Germinal center (tissue), 1 donor: ENCODE measurements around the gene NFIL3.
A peak's percentile ranks its signal among the peaks of the same experiment; 100 is the strongest.
"Not testable (repeated sequence)": the region's sequence is repeated elsewhere in the genome, so short reads cannot be mapped to it uniquely, and the experiment has no call there.

ENCODE experiments used
- DNase-seq: peaks from one replicate; pipeline ENCODE4 v3.0.0; 2012; ENCODE audit warnings: mixed read lengths, low spot score

The NFIL3 gene

DNA sequence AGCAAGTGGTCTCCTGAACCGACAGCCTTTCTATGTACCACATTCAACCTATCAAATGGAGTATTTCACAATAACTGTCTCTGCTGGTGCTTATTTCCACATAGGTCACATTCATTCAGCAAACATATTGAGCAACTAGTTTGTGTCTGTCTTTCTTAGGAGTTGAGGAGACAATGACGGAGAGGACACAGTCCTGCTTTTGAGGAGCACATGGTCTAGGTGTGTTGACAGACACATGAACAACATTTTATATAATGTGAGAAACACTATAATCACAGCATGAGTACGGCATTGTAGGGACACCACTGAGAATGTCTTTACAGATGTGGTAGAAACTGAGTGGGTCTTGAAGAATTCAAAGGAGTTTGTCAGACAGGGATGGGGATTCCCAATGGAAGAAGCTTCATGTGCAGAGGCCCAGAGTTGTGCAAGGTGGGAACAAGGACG is 28.5 kb downstream of the NFIL3 start:
- DNase-seq = no peak

DNA sequence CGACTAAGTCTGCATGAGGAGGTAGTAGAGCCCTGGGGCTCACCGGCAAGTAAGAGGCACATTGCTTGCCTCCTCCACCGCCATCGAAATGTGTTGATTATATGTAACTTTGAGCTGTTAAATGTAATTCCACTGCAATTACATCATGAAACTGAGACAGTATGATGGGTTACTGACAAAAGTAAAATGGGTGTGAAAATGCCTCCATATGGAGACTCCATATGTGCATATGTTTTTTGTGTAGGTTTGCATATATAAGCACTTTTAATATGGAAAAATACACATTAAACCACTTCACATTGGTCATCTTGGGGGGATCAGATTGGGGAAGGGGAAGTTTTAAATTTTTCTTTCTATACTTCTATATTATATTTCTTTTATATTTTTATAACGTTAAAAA is 29.8 kb downstream of the NFIL3 start:
- DNase-seq = no peak

DNA sequence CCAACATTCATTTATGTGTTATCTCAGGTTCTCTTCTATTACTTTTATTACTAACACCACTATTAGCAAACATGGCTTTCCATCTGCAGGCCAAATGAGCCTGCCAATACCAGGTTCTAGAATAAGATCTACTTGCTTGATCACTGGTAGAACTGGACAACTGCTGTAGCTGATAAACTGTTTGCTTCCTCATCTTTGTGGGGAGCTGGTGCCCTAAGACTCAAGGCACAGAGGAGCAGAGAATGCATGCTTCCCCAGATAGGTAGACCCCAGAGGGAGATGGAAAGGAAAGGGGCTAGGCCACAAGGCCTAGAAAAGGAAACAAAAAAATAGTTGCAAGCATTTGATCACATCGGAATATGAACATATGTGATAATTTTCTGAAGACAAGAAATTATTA is 31.2 kb downstream of the NFIL3 start:
- DNase-seq = no peak

DNA sequence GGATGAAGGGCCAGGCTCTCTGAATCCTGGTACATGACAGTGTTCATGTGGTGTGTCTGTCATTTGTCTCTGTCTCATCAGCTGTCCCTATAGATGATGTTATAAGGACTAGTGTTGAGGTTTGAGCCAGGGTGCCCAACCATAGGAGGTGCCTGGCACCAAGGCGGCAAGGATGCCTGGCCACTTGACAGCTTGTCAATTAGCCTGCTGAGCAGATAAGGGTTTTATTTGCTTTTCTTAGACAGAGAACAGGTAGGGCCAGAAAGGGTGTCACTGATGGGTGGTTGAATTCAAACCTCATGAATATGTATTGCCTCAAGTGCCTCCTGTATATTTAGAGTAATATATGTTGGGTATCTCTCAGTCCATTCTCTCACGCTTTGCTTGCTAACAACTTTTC is 31.8 kb downstream of the NFIL3 start:
- DNase-seq = no peak

GRCh38 chr9:91391412-91391811 is 32.2 kb downstream of the NFIL3 start:
- no peak for DNase-seq

GRCh38 chr9:91389686-91390085 is 33.9 kb downstream of the NFIL3 start:
- not testable (repeated sequence) for DNase-seq

DNA sequence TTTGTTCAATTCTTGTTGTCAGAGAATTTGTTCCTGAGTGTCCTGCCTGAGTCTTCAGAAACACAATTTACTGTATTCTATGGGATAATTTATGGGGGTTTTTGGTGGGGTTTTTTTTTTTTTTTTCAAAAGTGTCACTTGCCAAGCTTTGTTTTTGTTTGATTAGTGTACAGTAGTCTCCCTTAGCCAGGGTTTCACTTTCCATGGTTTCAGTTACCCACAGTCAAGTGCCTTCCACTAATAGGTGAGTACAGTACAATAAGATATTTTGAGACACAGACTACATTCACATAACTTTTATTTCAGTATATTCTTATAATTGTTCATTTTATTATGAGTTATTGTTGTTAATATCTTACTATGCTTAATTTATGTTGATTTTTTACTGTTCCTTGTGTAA is 36.9 kb downstream of the NFIL3 start:
- DNase-seq = no peak

DNA sequence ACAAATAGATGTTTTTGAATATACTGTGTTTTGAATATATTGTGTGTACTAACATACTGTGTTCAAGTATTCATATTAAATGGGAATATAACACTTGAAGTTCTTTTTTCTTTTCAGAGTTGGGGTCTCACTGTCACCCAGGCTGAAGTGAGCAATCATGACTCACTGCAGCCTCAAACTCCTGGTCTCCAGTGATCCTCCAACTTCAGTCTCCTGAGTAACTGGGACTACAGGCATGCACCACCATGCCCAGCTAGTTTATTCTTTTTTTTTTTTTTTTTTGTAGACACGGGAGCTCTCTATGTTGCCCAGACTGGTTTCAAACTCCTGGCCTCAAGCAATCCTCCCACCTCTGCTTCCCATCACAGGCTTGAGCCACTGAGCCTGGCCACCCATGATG is 38.7 kb downstream of the NFIL3 start:
- DNase-seq = no peak

GRCh38 chr9:91383577-91383976 is 40.1 kb downstream of the NFIL3 start:
- no peak for DNase-seq

DNA sequence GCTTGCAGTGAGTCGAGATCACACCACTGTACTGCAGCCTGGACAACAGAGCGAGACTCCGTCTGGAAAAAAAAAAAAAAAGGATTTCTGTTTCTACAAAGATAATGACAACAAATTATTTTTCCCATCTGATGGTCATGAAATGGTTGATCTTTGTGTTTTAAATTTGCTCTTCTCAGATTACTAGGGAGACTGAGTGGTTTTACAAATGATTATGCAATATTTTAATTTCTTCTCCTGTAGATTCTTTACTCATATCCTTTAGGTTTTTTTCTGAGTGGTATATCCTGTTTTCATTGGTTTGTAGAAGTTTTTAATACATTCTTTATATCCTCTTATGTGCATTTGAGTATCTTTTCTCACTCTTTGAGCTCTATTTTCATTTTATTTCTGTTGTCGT is 41.3 kb downstream of the NFIL3 start:
- DNase-seq = no peak

GRCh38 chr9:91379426-91379825 is 44.2 kb downstream of the NFIL3 start:
- DNase-seq = no peak

DNA sequence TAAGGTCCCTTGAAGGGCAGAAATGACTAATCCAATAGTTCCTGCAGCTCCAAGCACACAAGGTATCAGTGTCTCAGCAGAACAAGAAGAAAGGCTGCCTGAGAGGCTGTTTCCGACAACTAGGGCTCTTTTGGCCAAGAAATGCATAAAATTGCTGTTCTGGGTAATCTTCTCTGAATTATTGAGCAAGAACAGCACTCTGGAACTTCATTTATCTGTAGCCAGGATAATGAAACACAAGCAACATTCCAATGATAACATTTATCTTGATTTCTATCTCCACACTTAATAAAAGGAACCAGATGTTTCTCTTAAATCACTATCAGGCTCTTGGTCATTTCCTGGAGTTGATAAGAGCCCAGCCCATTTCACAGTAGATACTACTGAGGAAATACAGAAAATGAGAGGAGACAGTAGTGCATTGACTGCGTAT is 44.9 kb downstream of the NFIL3 start:
- DNase-seq = no peak

- DNase-seq = not testable (repeated sequence)
Measured at GRCh38 chr9:91378054-91378453, 45.6 kb downstream of the NFIL3 start.

DNA sequence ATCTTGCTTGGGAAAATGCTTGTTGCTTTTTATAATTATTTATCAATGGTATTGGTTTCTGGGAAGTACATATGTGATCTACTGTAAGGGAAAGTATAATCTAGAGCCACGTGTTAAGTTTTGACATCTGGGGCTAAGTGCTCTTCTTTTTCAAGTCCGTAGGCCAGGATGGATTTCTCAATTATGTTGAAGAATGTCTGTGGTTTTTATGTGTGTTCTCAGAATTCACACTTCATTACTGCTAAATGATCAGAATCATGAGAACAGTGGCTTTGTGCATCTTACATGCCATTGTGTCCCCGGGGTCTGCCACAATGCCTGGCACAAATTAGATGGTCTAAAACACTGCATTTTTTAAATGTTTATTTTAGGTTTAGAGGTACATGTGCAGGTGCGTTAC is 47.4 kb downstream of the NFIL3 start:
- no peak for DNase-seq

DNA sequence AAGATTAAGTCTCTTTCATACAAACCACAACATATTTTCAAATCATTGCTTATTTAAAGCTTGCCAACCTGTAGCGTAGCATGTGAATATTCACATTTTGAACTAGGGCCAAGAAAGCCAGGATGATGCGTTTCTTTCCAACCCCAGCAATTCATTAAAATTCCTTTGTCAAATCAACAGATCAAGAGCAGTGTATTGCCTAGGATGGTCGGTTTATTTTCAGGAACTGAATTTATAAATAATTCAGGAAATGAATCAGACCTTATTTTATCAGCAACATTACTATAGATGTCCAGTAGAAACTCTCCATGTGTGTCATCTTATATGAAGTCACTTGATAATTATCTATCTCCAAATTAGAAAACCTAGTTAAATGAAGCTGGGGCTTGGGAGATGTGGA is 48.7 kb downstream of the NFIL3 start:
- DNase-seq = no peak

GRCh38 chr9:91371894-91372293 is 51.7 kb downstream of the NFIL3 start:
- DNase-seq = no peak

- not testable (repeated sequence) for DNase-seq
Measured at GRCh38 chr9:91370006-91370405, 53.6 kb downstream of the NFIL3 start.

- no peak for DNase-seq
Measured at GRCh38 chr9:91364702-91365101, 58.9 kb downstream of the NFIL3 start.

DNA sequence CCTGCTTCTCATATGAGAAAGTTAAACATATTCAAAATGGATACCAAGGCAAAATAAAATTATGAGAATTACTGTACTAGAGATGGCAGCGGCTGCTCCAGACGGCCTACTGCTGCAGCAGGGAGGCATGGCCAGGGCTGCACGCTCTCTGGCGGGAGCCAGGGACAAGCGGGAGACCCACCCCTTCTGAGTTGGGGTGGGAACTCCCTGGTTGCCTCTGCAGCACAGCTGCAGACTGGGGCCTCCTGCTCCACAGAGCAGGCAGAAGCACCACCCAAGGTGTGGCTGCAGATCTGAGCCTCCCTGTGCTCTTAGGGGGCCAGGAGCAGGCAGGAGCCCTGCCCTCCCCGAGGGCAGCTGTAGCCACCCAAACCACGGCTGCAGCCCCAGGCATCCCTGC is 59.6 kb downstream of the NFIL3 start:
- no peak for DNase-seq

DNA sequence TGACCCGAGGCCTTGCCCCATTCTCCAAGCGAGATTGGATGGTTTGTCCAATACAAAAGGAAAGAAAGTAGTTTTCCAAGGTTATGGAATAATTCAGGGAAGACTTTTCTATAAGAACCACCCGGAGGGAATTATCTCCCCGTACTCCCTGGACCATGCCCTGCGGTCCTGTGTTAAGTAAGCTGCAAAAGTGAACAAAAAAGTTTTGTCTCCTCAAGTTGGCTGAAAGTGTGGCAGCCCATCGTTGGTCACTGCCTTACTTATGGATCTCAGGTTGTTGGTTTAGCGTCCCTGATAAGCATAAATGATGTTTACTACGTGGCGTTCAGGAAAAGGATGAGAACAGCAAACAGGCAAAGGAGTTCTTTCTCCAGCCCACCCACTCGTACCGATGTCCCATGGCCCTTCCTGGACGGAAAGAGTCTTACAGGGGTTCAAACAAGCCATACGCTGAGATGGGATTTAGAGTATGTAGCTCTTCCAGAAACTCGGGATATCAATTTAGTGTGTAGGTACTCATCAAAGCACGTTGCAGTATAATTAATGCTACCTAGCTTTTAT is 61.5 kb downstream of the NFIL3 start:
- DNase-seq = no peak

DNA sequence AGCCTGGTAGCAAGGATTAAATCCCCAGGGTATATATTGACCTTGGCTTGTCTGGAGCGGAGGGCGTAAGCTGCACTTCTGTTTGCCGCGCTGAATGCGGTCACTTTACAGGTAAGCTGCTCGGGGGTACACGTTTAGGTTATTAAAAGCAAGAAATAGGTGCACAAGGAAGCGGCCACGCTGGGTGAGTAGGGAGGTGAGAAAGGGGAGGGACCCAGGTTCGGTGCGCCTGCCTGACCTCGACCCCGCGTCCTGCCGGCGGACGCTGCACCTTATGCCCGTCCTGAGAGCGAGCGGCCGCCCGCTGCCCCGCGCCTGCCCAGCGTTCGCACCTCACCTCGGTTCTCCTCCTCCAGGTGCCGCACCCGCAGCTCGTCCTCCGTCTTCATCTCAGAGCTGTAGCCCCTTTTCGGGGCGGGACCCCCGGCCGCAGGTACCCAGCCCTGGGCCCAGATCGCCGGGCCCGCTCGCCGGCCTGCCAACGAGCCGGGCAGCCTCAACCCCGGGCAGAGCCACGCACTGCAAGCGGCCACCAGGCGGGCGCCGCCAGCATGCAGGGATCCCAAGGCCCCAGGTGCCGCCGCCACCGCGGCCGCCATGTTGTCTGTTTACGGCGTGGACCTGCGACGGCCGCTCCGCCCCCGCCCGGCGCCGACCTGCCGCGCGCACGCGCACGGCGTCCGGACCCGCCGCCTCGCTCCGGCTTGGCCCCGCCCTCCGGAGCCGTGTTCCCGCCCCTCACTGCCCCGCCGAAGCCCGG is 62.2 kb downstream of the NFIL3 start, which contains the start of gene AUH:
Gene AUH (minus strand): TSS at position 628 of the 760 bp plus-strand sequence. CDS start 29 bp downstream, at position 599.
- DNase-seq = peak; percentile 95

DNA sequence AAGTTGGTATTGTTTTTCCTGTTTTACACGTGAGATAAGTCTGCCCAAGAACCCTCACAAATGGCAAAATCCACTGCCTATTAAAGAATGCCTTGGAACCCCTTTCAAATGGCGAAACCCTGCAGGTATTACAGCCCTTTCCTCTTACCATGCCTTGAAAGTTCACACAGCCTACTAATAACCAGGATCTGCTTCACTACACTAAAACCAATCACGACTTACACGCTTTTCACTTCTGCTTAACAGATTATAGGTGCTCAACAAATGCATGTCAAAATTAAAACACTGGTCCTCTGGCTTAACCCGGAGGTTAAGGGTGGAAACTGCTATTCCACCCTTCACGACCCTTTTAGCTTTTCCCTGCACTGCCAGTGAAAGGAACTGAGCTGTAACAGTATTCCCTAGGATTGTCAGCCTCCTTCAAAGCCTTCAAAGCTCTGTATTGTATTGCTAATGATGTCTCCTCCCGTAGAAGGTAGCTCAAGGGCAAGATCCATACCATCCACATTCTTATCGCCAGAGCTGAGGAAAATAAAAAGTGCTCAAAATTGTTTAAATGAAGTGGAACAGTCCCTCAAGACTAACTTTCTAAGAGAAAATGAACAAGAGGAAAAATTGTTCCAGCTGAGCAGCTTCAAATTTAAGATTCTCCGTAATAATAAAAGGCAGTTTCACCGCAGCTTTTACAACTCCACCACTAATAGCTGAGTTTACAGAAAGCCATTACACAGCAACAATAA is 62.9 kb downstream of the NFIL3 start:
- no peak for DNase-seq
